H1 (cell line): ENCODE data around the gene SNX21. TPM values are rescaled to one million over a fixed set of nuclear protein-coding genes. Genes with fewer than 3 reads are reported as not detected.

ENCODE experiments used
- NANOG ChIP-seq: IDR thresholded peaks from 2 replicates; pipeline ENCODE4 v1.6.1; 2011; ENCODE audit warnings: low read length, low read depth, mild to moderate bottlenecking, inconsistent platforms; ENCODE audit not compliant: insufficient read depth, poor library complexity, severe bottlenecking
- polyA plus RNA-seq, 7 experiments: library from polyadenylated mRNA; depleted of rRNA in 3 of 7; stranded (reverse) in 5 of 7; unstranded in 2 of 7; fragments of >200 nt in 5 of 7; fragments of 200-250 nt in 2 of 7; gene quantifications; 1 replicate in 5 of 7; 2 replicates in 1 of 7; 4 replicates in 1 of 7; pipeline versions ENCODE4 v1.2.1 to v1.2.3, GENCODE V29; 2011 to 2013; ENCODE audit warnings: missing spikeins in 2 of 7, mixed read lengths in 2 of 7
- total RNA-seq: library from RNA; stranded (reverse); fragmentation: NEBNext Ultra II Directional; extraction: Animal tissue kit (Norgen Biotek cat#: 25700); gene quantifications from 2 replicates; pipeline ENCODE4 v1.2.1, GENCODE V29; 2021

The SNX21 gene
- total and polyA plus RNA-seq, 2 of the 8 experiments (the other 6 are each of a cell fraction or from before 2014, with no cell fraction given), result 15.8 to 16.8 TPM

- peak; percentile 88 for TF ChIP-seq NANOG
Measured at GRCh38 chr20:45853484-45853883, 19.9 kb downstream of the SNX21 start (continued).
